CD4-positive, alpha-beta memory T cell (primary cell): Measurements from ENCODE around the gene KNCN. TPM values are rescaled to one million over a fixed set of nuclear protein-coding genes. Genes with fewer than 3 reads are reported as not detected.

ENCODE experiments used
- CTCF ChIA-PET: fragments of 350-600 bp; sonication (Branson Sonifier 250); formaldehyde crosslinking; loops from one replicate; lab custom pipeline; 2021; ENCODE audit warnings: inconsistent platforms; ENCODE audit not compliant: partially characterized antibody; lab: Charles Lee
- POLR2A ChIA-PET: fragments of 350-600 bp; sonication (Branson Sonifier 250); formaldehyde crosslinking; loops from one replicate; lab custom pipeline; 2021; ENCODE audit not compliant: partially characterized antibody; lab: Charles Lee
- DNase-seq, 5 donors: peaks; one replicate each; pipeline versions ENCODE4 v3.0.0 to v3.0.0-alpha.2; 2020 to 2022; ENCODE audit warnings: mixed read lengths in 1 of 5
- H3K27ac ChIP-seq: one replicate; pipeline ENCODE4 v1.7.0; 2013; ENCODE audit warnings: low read depth, low read length
- H3K27me3 ChIP-seq: 2 replicates; pipeline ENCODE4 v1.7.0; 2013; ENCODE audit warnings: mild to moderate bottlenecking, low read length, moderate library complexity; ENCODE audit not compliant: insufficient read depth
- H3K36me3 ChIP-seq: 2 replicates; pipeline ENCODE4 v1.7.0; 2013; ENCODE audit warnings: mild to moderate bottlenecking, low read length, moderate library complexity; ENCODE audit not compliant: insufficient read depth
- H3K4me1 ChIP-seq: 2 replicates; pipeline ENCODE4 v1.7.0; 2013; ENCODE audit warnings: mild to moderate bottlenecking, low read length, moderate library complexity; ENCODE audit not compliant: insufficient read depth
- H3K4me3 ChIP-seq, 2 donors: one replicate each; pipeline ENCODE4 v1.7.0; 2013; ENCODE audit warnings: low read length in 2 of 2, mild to moderate bottlenecking in 1 of 2
- H3K9me3 ChIP-seq, 2 donors: one replicate each; pipeline ENCODE4 v1.7.0; 2013; ENCODE audit warnings: low read length in 2 of 2, control low read depth in 1 of 2; ENCODE audit not compliant: control insufficient read depth in 1 of 2
- H3K27ac Mint-ChIP-seq, 7 donors: one replicate each; pipeline ENCODE4 v1.8.0; 2020 to 2021; ENCODE audit warnings: mixed read lengths in 7 of 7, mild to moderate bottlenecking in 6 of 7, inconsistent platforms in 3 of 7, moderate library complexity in 3 of 7
- H3K27me3 Mint-ChIP-seq, 2 donors: one replicate each; pipeline ENCODE4 v1.8.0; 2020 to 2021; ENCODE audit warnings: mixed read lengths in 2 of 2
- H3K36me3 Mint-ChIP-seq, 2 donors: one replicate each; pipeline ENCODE4 v1.8.0; 2020 to 2021; ENCODE audit warnings: mixed read lengths in 2 of 2, inconsistent platforms in 1 of 2, mild to moderate bottlenecking in 1 of 2
- H3K4me1 Mint-ChIP-seq, 4 donors: one replicate each; pipeline ENCODE4 v1.8.0; 2020 to 2021; ENCODE audit warnings: mixed read lengths in 4 of 4, mild to moderate bottlenecking in 1 of 4
- H3K4me3 Mint-ChIP-seq, 8 donors: one replicate each; pipeline ENCODE4 v1.8.0; 2020 to 2021; ENCODE audit warnings: mixed read lengths in 8 of 8, mild to moderate bottlenecking in 7 of 8, moderate library complexity in 6 of 8, inconsistent platforms in 3 of 8
- H3K9me3 Mint-ChIP-seq, 8 donors: one replicate each; pipeline ENCODE4 v1.8.0; 2020 to 2021; ENCODE audit warnings: mixed read lengths in 8 of 8, mild to moderate bottlenecking in 5 of 8, inconsistent platforms in 3 of 8, moderate library complexity in 1 of 8
- intact Hi-C: fragments of 100-400 bp; cut with micrococcal nuclease; formaldehyde crosslinking; loops from one replicate; pipeline ENCODE4 v1.15.1; 2023
- polyA plus RNA-seq, 2 donors: library from polyadenylated mRNA; unstranded; fragments of 300-500 nt; fragmentation: Illumina TruSeq; gene quantifications; one replicate each; pipeline ENCODE4 v1.2.3, GENCODE V29; 2021
- total RNA-seq, 2 experiments: library from RNA; stranded (reverse); gene quantifications; one replicate each; pipeline ENCODE4 v1.2.3, GENCODE V29; 2021

The KNCN gene
- total and polyA plus RNA-seq, 4 experiments from 2014 or later = not detected

- Histone ChIP-seq H3K4me1 (no peaks in the 10 kb centered on the region), H3K36me3 (peaks cover 5% of the 10 kb centered on the region), H3K9me3 (no peaks in the 10 kb centered on the region), H3K27me3 (no peaks in the 10 kb centered on the region), H3K4me3 (no peak overlapping the region), H3K27ac (no peak overlapping the region)
- ChIA-PET CTCF (no interaction called here), POLR2A (no interaction called here)
- Mint-ChIP-seq H3K4me1 (no peaks in the 10 kb centered on the region), H3K4me3 (no peak overlapping the region), H3K27ac (peak overlapping the region in 3 of 7 donors; percentile 28 to 44 (median 32)), H3K9me3 (peaks cover 0 to 2% (median 0%) of the 10 kb centered on the region in 8 donors), H3K36me3 (peaks cover 9 to 33% of the 10 kb centered on the region in 2 donors), H3K27me3 (no peaks in the 10 kb centered on the region)
- intact Hi-C loops = no loop called here
- no peak for DNase-seq
These were observed 5.4 kb upstream of the KNCN start for GRCh38 chr1:46556822-46557221.

DNA sequence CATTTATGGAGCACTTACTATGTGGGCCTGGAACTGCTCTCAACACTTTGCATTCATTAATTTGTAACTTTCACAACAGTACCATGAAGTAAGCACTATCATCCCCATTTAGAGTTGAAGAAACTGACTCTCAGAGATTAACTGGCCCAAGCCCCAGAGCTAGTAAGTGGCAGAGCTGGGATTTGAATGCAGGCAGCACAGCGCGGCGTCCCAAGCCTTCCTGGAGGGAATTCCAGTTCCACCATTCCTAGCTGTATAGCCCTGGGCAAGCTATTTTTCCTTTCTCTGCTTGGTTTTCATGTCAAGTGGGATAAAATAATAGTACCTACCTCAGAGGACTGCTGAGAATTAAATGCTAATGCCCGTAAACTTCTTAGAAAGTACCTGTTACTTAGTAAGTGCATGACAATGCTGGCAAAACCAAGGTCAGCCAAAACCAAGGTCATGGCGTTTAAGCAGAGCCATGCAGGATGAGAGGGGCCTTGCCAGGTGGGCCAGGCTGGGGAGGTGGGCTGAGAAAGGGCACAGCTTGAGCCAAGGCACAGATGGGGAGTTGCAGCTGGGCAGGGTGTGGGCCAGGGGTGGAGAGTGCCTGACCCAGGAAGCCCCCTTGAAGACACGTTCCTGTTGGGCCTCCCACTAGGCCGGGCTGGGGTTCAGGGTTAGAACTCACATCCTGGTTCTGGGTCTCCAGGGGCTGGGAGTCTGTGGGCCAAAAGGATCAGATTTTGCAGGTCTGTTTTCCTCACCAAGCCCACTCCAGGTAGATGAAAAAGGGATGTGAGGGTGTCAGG is 4.6 kb upstream of the KNCN start:
- CTCF ChIA-PET = no interaction called here
- H3K36me3 ChIP-seq = no peaks in the 10 kb centered on the region
- Mint-ChIP-seq H3K9me3 (peaks cover 0 to 2% (median 0%) of the 10 kb centered on the region in 8 donors), H3K36me3 (peaks cover 5 to 28% of the 10 kb centered on the region in 2 donors), H3K27ac (peak overlapping the region in 2 of 7 donors; percentile 42 to 45), H3K4me3 (no peak overlapping the region), H3K27me3 (no peaks in the 10 kb centered on the region), H3K4me1 (no peaks in the 10 kb centered on the region)
- POLR2A ChIA-PET = no interaction called here
- DNase-seq = no peak
- no peaks in the 10 kb centered on the region for H3K27me3 ChIP-seq
- intact Hi-C loops = no loop called here
- no peak overlapping the region for H3K4me3 ChIP-seq
- no peak overlapping the region for H3K27ac ChIP-seq
- no peaks in the 10 kb centered on the region for H3K4me1 ChIP-seq
- H3K9me3 ChIP-seq = no peaks in the 10 kb centered on the region

DNA sequence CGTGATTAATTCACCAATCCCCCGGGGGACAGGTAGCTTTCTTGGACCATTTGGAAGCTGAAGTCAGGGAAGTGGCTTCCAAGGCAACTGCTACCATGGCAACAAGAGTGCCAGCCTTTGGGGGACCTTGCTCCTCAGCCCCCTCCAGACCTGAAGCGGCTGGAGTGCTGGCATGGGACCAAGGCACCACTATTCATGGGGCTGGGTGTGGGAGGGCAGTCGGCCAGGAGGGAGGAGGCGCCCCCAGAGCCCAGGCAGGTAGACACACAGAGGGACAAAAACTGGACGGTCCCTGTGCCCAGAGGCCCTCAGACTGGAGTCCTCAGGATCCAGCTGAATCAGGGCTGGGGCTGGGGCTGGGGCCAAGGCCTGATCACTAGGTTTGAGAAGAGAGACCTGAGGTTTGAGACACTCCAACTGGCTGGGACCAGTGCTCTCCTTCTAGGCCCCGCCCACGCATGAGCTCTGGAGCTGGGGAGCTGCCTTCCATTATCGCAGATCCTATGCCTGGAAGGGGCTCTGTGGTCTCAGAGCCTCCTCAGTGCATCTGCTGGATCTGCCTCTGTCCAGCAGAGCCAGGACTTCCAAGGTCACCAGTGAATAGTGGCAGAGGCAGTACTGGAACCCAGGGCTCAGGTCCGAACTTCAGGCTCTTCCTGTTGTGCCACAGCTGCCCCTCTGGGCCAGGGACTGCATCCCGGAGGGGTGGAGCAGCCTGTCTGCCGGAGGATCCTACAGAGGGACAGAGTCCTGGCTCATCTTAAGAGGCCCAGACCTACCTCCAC is 3.3 kb upstream of the KNCN start:
- H3K4me3 Mint-ChIP-seq = no peak overlapping the region
- CTCF ChIA-PET = no interaction called here

GRCh38 chr1:46554236-46554596 is 2.8 kb upstream of the KNCN start:
- intact Hi-C loops = no loop called here
- Mint-ChIP-seq H3K9me3 (peaks cover 0 to 2% (median 0%) of the 10 kb centered on the region in 8 donors), H3K27ac (no peak overlapping the region), H3K4me1 (peaks cover 8 to 18% (median 9%) of the 10 kb centered on the region in 4 donors), H3K4me3 (no peak overlapping the region), H3K36me3 (peaks cover 5 to 12% of the 10 kb centered on the region in 2 donors), H3K27me3 (peaks cover 0 to 6% of the 10 kb centered on the region in 2 donors)
- no peak overlapping the region for H3K4me3 ChIP-seq
- H3K36me3 ChIP-seq = no peaks in the 10 kb centered on the region
- no peaks in the 10 kb centered on the region for H3K27me3 ChIP-seq
- ChIA-PET CTCF (no interaction called here), POLR2A (no interaction called here)
- no peak for DNase-seq
- peaks cover 12% of the 10 kb centered on the region for H3K4me1 ChIP-seq
- no peak overlapping the region for H3K27ac ChIP-seq
- no peaks in the 10 kb centered on the region for H3K9me3 ChIP-seq

More for the DNA sequence above, 3.3 kb upstream of the KNCN start:
- Histone ChIP-seq H3K4me3 (no peak overlapping the region), H3K4me1 (peaks cover 7% of the 10 kb centered on the region), H3K27me3 (no peaks in the 10 kb centered on the region), H3K9me3 (no peaks in the 10 kb centered on the region), H3K36me3 (no peaks in the 10 kb centered on the region), H3K27ac (no peak overlapping the region)
- no peak for DNase-seq
- H3K36me3 Mint-ChIP-seq = peaks cover 5 to 17% of the 10 kb centered on the region in 2 donors
- peaks cover 0 to 2% (median 0%) of the 10 kb centered on the region in 8 donors for H3K9me3 Mint-ChIP-seq
- H3K27me3 Mint-ChIP-seq = peaks cover 0 to under 1% of the 10 kb centered on the region in 2 donors
- peaks cover 2 to 12% (median 3%) of the 10 kb centered on the region in 4 donors for H3K4me1 Mint-ChIP-seq
- POLR2A ChIA-PET = no interaction called here
- no peak overlapping the region for H3K27ac Mint-ChIP-seq
- intact Hi-C loops = no loop called here

GRCh38 chr1:46553506-46553905 is 2.1 kb upstream of the KNCN start:
- Histone ChIP-seq H3K36me3 (no peaks in the 10 kb centered on the region), H3K9me3 (no peaks in the 10 kb centered on the region), H3K4me3 (no peak overlapping the region), H3K4me1 (peaks cover 13% of the 10 kb centered on the region), H3K27ac (no peak overlapping the region), H3K27me3 (no peaks in the 10 kb centered on the region)
- peaks cover 5 to 6% of the 10 kb centered on the region in 2 donors for H3K36me3 Mint-ChIP-seq
- peaks cover 9 to 20% (median 11%) of the 10 kb centered on the region in 4 donors for H3K4me1 Mint-ChIP-seq
- peaks cover 0 to 6% of the 10 kb centered on the region in 2 donors for H3K27me3 Mint-ChIP-seq
- H3K27ac Mint-ChIP-seq = no peak overlapping the region
- peaks cover 0 to 2% (median 0%) of the 10 kb centered on the region in 8 donors for H3K9me3 Mint-ChIP-seq
- CTCF ChIA-PET = no interaction called here
- intact Hi-C loops = no loop called here
- POLR2A ChIA-PET = no interaction called here
- no peak for DNase-seq
- no peak overlapping the region for H3K4me3 Mint-ChIP-seq

DNA sequence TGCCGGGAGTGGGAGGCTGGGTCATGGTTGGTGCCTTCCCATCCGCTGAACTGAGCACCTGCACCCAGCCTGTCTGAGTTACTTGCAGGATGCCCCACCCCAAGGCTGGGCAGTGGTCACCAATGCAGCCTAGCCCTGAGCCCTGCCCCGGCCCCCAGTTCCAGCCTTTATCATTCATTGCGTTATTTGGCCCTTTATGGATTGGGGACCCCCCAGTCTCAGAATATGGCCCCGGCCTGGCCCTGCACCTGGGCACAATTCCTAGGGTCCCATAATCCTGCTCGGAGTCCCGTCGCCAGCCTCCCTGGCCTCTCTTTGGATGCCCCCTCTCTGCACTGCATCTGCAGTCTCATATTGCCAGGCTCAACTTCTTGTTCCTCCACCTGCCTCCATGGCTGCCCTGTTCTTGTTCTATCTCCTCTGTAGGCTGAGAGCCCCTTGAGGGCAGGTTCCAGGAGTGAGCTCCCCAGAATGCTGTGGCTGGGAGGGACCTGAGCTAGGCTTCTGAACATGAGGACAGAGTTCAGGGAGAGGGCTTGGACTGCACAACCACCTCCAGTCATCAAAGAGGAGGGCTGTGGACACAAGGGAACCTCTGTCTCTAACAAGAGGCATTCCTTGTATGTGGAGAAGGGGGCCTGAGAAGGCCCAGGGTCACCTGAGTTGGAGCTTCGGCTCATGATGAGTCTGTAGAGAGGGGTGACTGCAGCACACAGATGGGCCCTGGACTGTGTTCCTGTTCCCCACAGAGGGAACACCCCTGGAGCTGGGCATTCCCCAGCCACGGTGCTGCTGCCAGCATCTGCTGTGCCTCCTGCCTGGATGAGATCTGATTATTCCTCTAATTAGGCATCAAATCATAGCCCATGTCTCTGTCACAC is 1.1 kb upstream of the KNCN start:
- Mint-ChIP-seq H3K9me3 (peaks cover 0 to 2% (median 0%) of the 10 kb centered on the region in 8 donors), H3K27me3 (peaks cover 2 to 9% of the 10 kb centered on the region in 2 donors), H3K4me1 (peaks cover 11 to 26% (median 15%) of the 10 kb centered on the region in 4 donors), H3K36me3 (peaks cover 0 to under 1% of the 10 kb centered on the region in 2 donors), H3K4me3 (no peak overlapping the region), H3K27ac (peak overlapping the region in 2 of 7 donors; percentile 29 to 73)
- Histone ChIP-seq H3K36me3 (no peaks in the 10 kb centered on the region), H3K9me3 (no peaks in the 10 kb centered on the region), H3K27me3 (no peaks in the 10 kb centered on the region), H3K4me3 (no peak overlapping the region), H3K27ac (no peak overlapping the region), H3K4me1 (peaks cover 17% of the 10 kb centered on the region)
- DNase-seq = no peak
- intact Hi-C loops = no loop called here
- CTCF ChIA-PET = no interaction called here
- POLR2A ChIA-PET = no interaction called here
